Measurements from ENCODE around the gene SGMS2.

Gene SGMS2

DNA sequence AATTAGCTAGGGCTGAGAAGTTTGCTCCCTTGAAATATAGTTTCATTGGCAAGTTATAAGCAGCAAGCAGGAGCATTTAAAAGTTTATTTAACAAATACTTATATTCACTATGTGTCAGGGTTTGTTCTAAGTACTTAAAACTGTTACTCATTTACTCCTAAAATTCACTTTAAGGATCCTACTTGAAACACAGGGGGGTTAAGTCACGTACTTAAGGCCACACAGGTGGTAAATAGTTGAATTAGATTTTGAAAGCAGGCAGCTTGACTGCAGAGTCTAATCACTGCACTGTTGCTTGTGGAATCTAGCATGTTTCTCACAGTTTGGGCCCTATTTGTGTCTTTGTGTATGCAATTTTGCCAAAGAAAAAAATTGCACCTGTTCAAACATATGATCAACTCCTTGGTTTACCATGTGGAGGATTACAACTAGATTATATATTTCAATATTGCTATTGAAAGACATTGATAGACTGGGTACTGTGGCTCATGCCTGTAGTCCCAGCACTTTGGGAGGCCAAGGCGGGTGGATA is 7.6 kb downstream of the SGMS2 start:
- no peak overlapping the region for H3K4me3 ChIP-seq (ENCODE audit: low read depth, low read length)
- no peaks in the 10 kb centered on the region for H3K9me3 ChIP-seq (ENCODE audit: control insufficient read depth, insufficient read depth, low read length)
- no peak overlapping the region for H3K9ac ChIP-seq (ENCODE audit: low read depth, low read length)
- H3K4me1 ChIP-seq (ENCODE audit: control insufficient read depth, insufficient read depth, low read length) = peaks cover 6% of the 10 kb centered on the region
- peaks cover 15% of the 10 kb centered on the region for H3K27me3 ChIP-seq (ENCODE audit: control insufficient read depth, insufficient read depth, low read length)
- no peaks in the 10 kb centered on the region for H3K36me3 ChIP-seq (ENCODE audit: control insufficient read depth, insufficient read depth, low read length)

DNA sequence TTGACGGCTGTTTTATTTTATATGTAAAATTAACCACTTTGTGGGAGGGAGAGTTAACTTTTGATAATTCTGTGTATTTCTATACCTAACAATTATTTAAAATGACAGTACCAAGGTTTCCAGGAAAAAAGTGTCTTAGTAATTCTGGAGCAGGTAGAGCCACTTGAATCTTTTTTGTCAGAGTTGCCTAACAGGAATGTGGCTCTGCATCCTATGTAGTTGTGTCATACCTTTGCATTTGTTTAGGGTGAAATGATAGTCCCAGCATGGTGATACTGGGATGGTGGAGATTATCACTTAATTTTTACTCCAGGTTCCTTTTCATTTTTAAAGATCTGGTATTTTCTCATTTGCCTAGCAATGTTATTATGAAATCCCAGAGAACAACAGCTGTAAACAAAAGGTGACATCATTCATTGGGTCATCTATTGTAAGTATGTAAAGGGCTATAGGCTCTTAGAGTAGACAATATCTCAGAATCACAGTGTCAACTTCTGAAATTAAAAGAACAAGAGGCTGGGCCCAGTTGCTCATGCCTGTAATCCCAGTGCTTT is 9.6 kb downstream of the SGMS2 start:
- Histone ChIP-seq H3K4me1 (ENCODE audit: control insufficient read depth, insufficient read depth, low read length) (peaks cover 6% of the 10 kb centered on the region), H3K36me3 (ENCODE audit: control insufficient read depth, insufficient read depth, low read length) (no peaks in the 10 kb centered on the region), H3K4me3 (ENCODE audit: low read depth, low read length) (no peak overlapping the region), H3K27me3 (ENCODE audit: control insufficient read depth, insufficient read depth, low read length) (no peaks in the 10 kb centered on the region), H3K9ac (ENCODE audit: low read depth, low read length) (no peak overlapping the region), H3K9me3 (ENCODE audit: control insufficient read depth, insufficient read depth, low read length) (no peaks in the 10 kb centered on the region)

DNA sequence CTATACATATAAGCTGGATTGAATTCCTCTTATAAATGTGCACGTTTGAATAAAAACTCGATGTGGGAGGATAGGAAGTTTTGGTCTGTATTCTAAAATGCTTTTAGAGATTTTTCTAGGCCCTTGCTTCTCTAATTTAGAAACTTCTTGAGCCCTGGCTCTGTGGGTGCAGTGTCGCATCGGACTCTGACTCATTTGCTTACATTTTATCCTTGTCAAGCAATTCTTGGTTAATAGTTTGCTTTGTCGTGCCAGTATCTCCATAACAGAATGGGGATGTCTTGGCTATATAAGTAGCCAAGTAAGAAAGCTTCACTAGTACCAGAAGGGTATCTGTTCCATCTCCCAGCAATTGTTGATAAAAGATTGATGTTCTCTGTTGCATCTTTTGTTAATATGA is 10.7 kb downstream of the SGMS2 start:
- Histone ChIP-seq H3K4me3 (ENCODE audit: low read depth, low read length) (no peak overlapping the region), H3K4me1 (ENCODE audit: control insufficient read depth, insufficient read depth, low read length) (peaks cover 6% of the 10 kb centered on the region), H3K9ac (ENCODE audit: low read depth, low read length) (no peak overlapping the region), H3K9me3 (ENCODE audit: control insufficient read depth, insufficient read depth, low read length) (no peaks in the 10 kb centered on the region), H3K27me3 (ENCODE audit: control insufficient read depth, insufficient read depth, low read length) (no peaks in the 10 kb centered on the region), H3K36me3 (ENCODE audit: control insufficient read depth, insufficient read depth, low read length) (no peaks in the 10 kb centered on the region)

DNA sequence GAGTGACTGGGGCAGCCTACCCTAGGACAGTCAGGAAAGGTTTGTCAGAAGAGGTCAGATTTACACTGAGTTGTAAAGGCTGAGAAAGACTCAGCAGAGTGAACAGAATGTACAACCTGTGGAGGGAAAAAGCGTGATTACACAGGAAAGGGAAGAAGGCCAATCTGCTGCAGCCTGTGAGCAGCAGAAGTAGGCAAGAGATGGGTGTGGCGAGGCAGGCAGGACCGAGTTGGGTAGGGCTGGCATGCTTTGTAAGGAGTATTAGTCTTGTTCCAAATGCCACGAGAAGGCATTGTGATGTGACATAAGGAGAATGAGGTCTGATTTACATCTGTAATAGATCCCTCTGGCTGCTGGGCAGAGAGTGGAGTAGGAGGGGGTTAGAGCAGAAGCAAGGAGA is 12.6 kb downstream of the SGMS2 start:
- Histone ChIP-seq H3K4me1 (ENCODE audit: control insufficient read depth, insufficient read depth, low read length) (peaks cover 2% of the 10 kb centered on the region), H3K27me3 (ENCODE audit: control insufficient read depth, insufficient read depth, low read length) (no peaks in the 10 kb centered on the region), H3K9ac (ENCODE audit: low read depth, low read length) (no peak overlapping the region), H3K4me3 (ENCODE audit: low read depth, low read length) (no peak overlapping the region), H3K9me3 (ENCODE audit: control insufficient read depth, insufficient read depth, low read length) (no peaks in the 10 kb centered on the region), H3K36me3 (ENCODE audit: control insufficient read depth, insufficient read depth, low read length) (no peaks in the 10 kb centered on the region)

DNA sequence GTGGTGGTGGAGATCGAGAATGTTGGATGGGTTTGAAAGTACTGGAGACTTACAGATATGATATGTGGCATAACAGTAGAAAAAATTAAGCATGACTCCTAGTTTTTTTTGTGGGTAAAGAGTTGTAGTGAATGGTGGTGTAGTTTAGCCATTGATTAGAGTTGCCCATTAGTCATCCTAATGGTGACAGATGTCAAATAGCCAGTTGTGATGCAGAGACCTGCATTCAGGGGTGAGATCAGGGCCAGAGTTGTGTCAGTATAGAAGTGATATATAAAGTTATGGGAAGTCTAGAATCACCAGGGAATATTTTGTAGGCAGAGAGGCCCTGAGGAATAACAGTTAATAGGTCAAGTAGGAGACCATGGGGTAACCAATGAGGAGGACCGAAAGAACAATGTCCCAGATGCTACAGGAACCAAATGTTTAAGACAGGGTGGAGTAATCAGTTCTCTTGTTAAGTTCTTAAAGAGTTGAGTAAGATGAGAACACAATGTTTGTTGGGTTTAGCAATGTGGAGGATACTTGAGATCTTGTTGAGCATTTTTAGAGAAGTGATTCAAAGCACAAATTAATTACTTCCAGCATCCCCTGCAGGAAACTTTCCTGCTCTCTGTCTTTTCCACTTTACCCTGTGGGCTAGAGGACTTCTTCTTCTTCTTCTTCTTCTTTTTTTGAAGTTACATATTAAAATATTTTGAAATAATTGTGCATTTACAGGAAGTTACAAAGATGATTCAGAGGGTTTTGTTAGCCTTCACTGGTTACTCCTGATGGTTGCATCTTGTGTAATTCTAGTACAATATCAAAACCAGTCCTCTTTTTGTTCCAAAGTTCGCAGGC is 13.3 kb downstream of the SGMS2 start:
- Histone ChIP-seq H3K27me3 (ENCODE audit: control insufficient read depth, insufficient read depth, low read length) (no peaks in the 10 kb centered on the region), H3K9me3 (ENCODE audit: control insufficient read depth, insufficient read depth, low read length) (no peaks in the 10 kb centered on the region), H3K9ac (ENCODE audit: low read depth, low read length) (no peak overlapping the region), H3K4me3 (ENCODE audit: low read depth, low read length) (no peak overlapping the region), H3K36me3 (ENCODE audit: control insufficient read depth, insufficient read depth, low read length) (no peaks in the 10 kb centered on the region), H3K4me1 (ENCODE audit: control insufficient read depth, insufficient read depth, low read length) (peaks cover 2% of the 10 kb centered on the region)

DNA sequence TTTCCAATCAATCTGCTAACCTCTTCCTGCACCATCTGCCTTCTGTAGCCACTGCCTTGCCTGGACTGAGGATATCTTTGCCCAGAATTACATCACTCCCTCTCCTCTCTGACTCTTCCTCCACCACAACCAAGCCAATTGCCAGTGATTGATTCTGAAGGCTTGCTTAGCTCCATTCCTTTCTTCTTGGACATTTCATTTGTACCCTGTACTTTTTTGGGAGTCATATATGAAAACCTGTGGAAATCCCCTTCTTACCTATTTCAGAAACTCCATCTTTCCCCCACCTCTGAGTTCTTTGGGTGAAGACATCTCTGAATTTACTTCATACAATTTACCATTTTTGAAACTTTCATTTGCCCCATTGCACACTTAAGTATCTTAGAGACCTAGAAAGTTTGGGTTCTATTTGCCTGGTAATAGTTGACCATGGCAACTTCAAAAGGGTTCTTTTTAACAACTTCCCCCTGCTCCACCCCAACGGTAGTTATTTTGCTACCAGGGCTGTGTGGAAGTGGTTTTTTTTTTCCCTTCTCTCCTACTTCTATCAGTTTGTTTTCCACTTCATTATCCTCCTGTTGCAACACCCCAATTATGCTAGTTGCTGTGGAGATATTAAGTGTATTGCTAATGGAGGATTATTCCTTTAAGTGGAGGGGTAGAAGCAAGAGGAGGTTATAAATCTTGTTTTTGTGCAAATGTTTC is 14.3 kb downstream of the SGMS2 start:
- no peak overlapping the region for H3K9ac ChIP-seq (ENCODE audit: low read depth, low read length)
- H3K4me3 ChIP-seq (ENCODE audit: low read depth, low read length) = no peak overlapping the region
- H3K4me1 ChIP-seq (ENCODE audit: control insufficient read depth, insufficient read depth, low read length) = no peaks in the 10 kb centered on the region
- no peaks in the 10 kb centered on the region for H3K27me3 ChIP-seq (ENCODE audit: control insufficient read depth, insufficient read depth, low read length)
- no peaks in the 10 kb centered on the region for H3K9me3 ChIP-seq (ENCODE audit: control insufficient read depth, insufficient read depth, low read length)
- no peaks in the 10 kb centered on the region for H3K36me3 ChIP-seq (ENCODE audit: control insufficient read depth, insufficient read depth, low read length)

DNA sequence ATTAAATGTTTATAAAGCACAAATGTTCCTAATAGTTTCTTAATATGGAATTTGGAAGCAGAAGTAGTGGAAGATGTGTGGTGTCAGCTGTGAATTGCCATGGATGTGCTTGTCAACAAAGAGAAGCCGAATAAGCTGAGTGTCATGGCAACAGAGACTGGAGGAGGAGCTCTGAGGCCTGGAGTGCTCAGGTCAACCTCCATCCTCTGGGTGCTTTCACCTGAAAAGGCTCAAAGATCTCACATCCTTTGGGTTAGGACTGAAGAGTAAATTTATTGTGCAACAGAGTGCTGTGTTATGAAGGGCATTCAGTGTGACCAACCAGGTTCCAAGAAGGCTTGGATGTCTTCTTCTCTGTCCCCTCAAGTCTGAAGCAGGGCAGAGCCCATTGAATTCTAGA is 18.7 kb downstream of the SGMS2 start:
- H3K9me3 ChIP-seq (ENCODE audit: control insufficient read depth, insufficient read depth, low read length) = peaks cover 4% of the 10 kb centered on the region
- H3K36me3 ChIP-seq (ENCODE audit: control insufficient read depth, insufficient read depth, low read length) = no peaks in the 10 kb centered on the region
- no peaks in the 10 kb centered on the region for H3K4me1 ChIP-seq (ENCODE audit: control insufficient read depth, insufficient read depth, low read length)
- H3K9ac ChIP-seq (ENCODE audit: low read depth, low read length) = no peak overlapping the region
- no peak overlapping the region for H3K4me3 ChIP-seq (ENCODE audit: low read depth, low read length)
- no peaks in the 10 kb centered on the region for H3K27me3 ChIP-seq (ENCODE audit: control insufficient read depth, insufficient read depth, low read length)

DNA sequence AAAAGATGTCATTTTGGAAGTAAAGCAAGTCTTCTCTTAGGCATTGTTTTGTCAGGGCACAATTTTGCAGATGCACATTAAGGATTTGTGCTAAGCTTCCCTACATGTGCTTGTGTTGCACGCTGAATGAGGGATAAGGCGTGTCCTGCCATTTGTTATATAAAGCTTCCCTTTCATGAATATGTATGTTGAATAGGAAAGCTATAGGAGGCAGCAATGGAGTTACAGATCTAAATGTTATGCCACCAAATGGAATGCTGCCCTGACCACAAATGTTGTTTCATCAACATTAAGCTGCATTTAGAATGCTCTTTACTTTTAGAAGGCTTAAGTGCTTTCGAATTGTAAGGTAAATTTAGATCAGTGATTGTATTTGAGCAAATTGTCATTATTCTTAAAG is 20.9 kb downstream of the SGMS2 start:
- Histone ChIP-seq H3K36me3 (ENCODE audit: control insufficient read depth, insufficient read depth, low read length) (no peaks in the 10 kb centered on the region), H3K4me1 (ENCODE audit: control insufficient read depth, insufficient read depth, low read length) (peaks cover 3% of the 10 kb centered on the region), H3K9ac (ENCODE audit: low read depth, low read length) (no peak overlapping the region), H3K4me3 (ENCODE audit: low read depth, low read length) (no peak overlapping the region), H3K27me3 (ENCODE audit: control insufficient read depth, insufficient read depth, low read length) (no peaks in the 10 kb centered on the region), H3K9me3 (ENCODE audit: control insufficient read depth, insufficient read depth, low read length) (peaks cover 4% of the 10 kb centered on the region)

DNA sequence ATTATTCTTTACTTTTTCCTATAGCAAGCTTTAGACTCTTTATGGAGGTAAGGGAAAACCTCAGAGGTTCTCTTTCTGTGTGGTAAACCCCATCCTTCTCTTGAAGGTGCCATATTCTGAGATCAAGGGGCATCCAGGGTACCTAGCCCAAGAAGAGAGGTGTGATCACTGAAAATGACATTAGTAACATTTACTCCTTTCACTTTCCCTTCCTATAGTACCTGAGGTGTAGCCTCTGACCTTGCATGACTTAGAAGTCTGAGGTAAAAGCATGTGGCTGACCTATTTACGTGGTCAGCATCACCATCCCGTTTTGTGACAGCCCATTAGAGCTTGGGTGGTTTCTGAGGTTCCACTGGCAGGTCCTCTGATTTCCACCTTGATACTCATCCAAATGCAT is 25.7 kb downstream of the SGMS2 start:
- Histone ChIP-seq H3K4me1 (ENCODE audit: control insufficient read depth, insufficient read depth, low read length) (peaks cover 3% of the 10 kb centered on the region), H3K36me3 (ENCODE audit: control insufficient read depth, insufficient read depth, low read length) (no peaks in the 10 kb centered on the region), H3K27me3 (ENCODE audit: control insufficient read depth, insufficient read depth, low read length) (no peaks in the 10 kb centered on the region), H3K9ac (ENCODE audit: low read depth, low read length) (no peak overlapping the region), H3K9me3 (ENCODE audit: control insufficient read depth, insufficient read depth, low read length) (peaks cover 4% of the 10 kb centered on the region), H3K4me3 (ENCODE audit: low read depth, low read length) (no peak overlapping the region)

DNA sequence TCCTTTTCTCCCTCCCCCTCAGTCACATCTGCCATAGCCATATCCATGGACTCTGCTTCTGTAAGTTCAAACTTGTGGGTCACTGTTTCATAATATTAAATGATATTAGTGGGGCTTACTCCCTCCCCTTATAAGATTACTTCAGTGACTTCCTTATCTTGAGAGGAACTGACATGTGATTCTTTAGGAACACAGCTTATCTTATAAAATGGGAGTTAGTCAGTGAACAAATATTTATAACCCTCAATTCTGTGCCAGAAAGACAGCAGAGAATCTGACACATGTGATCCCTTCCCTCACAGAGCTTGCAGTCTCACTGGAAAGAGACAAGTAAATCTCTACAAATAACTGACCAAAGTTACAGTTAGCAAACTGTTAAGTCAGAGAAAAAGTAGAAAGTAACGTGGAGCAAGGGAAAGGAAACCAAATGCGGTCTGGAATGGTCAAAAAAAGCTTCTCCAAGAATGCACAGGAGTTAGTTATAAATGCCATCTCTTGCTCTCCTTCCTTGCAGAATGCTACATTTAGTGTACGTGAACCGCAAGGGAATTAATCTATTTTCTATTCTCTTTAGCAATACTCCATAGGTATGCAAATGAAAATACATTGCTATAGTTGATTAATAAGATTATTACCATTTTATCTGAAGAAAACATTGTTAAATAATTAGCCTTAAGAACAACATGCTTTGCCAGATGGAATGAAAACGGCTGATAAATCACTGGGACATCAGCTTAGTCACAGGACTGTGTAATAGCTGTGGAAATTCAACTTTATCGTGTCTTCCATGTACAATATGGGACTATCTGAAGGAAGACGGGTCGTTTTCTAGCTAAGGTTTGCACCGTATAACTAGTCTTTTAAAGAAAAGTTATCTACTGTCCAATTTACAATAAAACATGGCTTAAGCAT is 29.0 kb downstream of the SGMS2 start:
- no peak overlapping the region for H3K9ac ChIP-seq (ENCODE audit: low read depth, low read length)
- no peaks in the 10 kb centered on the region for H3K9me3 ChIP-seq (ENCODE audit: control insufficient read depth, insufficient read depth, low read length)
- H3K4me1 ChIP-seq (ENCODE audit: control insufficient read depth, insufficient read depth, low read length) = peaks cover 9% of the 10 kb centered on the region
- H3K36me3 ChIP-seq (ENCODE audit: control insufficient read depth, insufficient read depth, low read length) = no peaks in the 10 kb centered on the region
- no peaks in the 10 kb centered on the region for H3K27me3 ChIP-seq (ENCODE audit: control insufficient read depth, insufficient read depth, low read length)
- H3K4me3 ChIP-seq (ENCODE audit: low read depth, low read length) = no peak overlapping the region

DNA sequence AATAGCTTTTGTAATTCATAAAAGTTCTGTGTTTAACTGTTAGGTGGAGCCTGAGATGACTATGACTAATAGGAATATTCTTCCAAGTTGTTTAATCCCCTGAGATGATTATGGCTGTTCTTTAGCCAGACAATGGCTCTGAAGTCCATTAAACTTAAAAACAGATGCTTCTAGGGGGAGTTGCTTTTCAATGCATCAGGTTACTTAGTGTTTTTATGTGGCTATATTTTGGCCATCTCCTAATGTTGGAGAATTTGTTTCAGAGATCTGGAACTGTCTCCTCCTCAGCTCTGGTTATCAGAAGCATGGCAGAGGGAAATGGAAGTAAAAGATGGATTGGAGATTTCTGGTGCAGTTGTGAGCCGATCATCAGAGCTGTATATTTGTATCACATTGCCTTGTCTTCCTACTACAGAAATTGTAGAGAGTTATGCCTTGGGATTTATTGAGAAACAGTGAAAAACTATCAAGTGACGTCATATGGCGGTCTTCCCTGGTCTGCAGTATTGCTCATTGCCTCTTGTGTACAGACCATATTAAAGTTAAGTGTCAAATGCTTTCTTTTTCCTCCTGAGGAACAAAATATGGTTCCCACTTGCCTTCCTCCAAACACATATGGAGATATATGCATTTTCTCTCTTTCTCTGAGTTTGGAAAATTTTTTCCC is 29.8 kb downstream of the SGMS2 start:
- no peaks in the 10 kb centered on the region for H3K36me3 ChIP-seq (ENCODE audit: control insufficient read depth, insufficient read depth, low read length)
- no peak overlapping the region for H3K9ac ChIP-seq (ENCODE audit: low read depth, low read length)
- H3K4me1 ChIP-seq (ENCODE audit: control insufficient read depth, insufficient read depth, low read length) = peaks cover 10% of the 10 kb centered on the region
- H3K9me3 ChIP-seq (ENCODE audit: control insufficient read depth, insufficient read depth, low read length) = no peaks in the 10 kb centered on the region
- no peaks in the 10 kb centered on the region for H3K27me3 ChIP-seq (ENCODE audit: control insufficient read depth, insufficient read depth, low read length)
- H3K4me3 ChIP-seq (ENCODE audit: low read depth, low read length) = no peak overlapping the region
